Adrenal gland (tissue), 5 donors: Measurements from ENCODE around the gene MFAP3L.

Source experiments
- CTCF ChIP-seq, 6 experiments: fragments of 450-650 bp in 4 of 6; fragments of 200-600 bp in 2 of 6; sonication (generic) in 1 of 6; IDR thresholded peaks; 1 replicate in 5 of 6; 2 replicates in 1 of 6; pipeline versions ENCODE4 v1.5.1 to v1.8.0; 2016 to 2021; ENCODE audit warnings: antibody characterized with exemption in 6 of 6, mild to moderate bottlenecking in 2 of 6, moderate library complexity in 1 of 6
- POLR2A ChIP-seq, 2 donors: fragments of 450-650 bp; IDR thresholded peaks; one replicate each; pipeline ENCODE4 v1.6.1; 2017; ENCODE audit warnings: antibody characterized with exemption in 2 of 2, mild to moderate bottlenecking in 2 of 2, moderate library complexity in 1 of 2
- donor health status: DM: no; HTN: no; CAD: no.

GRCh38 chr4:170017252-170017651 is 8.9 kb downstream of the MFAP3L start:
- TF ChIP-seq CTCF (IDR thresholded peaks at IDR 0.05) (no peak), POLR2A (IDR thresholded peaks at IDR 0.05) (no peak)
